ENCODE measurements around the gene P2RY13.

DNA sequence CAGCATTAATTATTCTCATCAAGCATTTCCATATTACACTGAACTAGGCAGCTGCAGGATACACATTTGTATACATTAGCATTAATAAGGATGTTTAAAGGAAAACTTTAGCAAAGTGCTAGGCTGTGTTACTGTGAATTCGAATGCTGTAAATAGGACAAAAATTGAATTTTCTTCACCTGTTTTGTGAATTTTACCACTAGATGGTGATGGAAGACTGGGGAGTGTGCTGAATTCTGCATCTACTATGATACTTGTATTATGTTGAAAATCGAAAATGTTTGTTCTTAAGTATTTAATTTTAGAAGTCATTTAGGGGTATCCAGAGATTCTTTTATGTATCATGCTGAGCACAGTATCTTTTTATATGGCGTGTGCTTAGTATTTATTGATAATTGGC is 38.7 kb downstream of the P2RY13 start:
- TF ChIP-seq CTCF (IDR thresholded peaks at IDR 0.05; ENCODE audit: poor library complexity, severe bottlenecking) (peak; percentile 43), RAD21 (conservative IDR thresholded peaks at IDR 0.05) (peak; percentile 54)
